ENCODE data around the gene PKMYT1.
A peak's percentile ranks its signal among the peaks of the same experiment; 100 is the strongest.

The PKMYT1 gene

GRCh38 chr16:2980227-2981176 is at the start of gene PKMYT1:
TSS of gene PKMYT1 (minus strand) at chr16:2980446. CDS start at chr16:2979657, 789 bp downstream.
- no peak for DNase-seq (ENCODE audit: low read depth)

- no peak for DNase-seq (ENCODE audit: low read depth)
These were observed 49.4 kb upstream of the PKMYT1 start for GRCh38 chr16:3029491-3030221.

GRCh38 chr16:3028716-3029319 is 48.6 kb upstream of the PKMYT1 start:
- DNase-seq (ENCODE audit: low read depth): no peak

DNA sequence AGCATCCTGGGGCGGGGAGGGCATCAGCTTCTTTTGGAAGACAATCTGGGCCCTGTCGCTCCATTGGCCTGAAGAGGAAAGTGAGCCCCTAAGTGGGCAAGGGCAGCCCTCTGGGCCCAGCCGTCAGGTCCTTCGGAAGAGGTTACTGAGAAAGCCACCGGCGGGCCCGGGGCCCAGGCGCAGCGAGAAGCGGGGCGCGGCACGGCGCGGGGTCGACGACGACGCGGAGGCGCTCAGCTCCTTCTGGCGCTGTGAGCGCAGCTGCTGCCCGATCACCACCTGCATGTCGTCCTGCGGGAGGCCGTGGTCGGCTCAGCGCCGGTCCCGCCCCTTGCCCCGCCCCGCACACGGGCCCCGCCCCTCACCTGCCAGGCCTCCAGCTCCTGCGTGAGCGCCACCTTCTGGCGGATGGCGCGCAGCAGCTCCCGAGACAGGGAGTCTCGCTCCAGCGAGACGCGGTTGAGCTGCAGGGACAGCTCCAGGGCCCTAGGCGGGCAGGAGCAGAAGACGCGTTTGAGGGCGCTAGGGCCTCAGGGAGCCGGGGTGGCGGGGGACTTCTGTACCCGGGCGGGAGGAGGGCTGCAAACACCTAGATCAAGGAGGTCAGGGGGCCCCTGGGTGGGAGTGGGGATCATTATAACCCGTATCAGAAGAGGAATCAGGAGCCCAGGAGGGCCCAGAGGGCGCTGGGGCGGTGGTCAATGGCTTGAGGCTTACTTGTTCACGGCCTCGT is 47.9 kb upstream of the PKMYT1 start:
- peak; percentile 17 for DNase-seq (ENCODE audit: low read depth)

DNA sequence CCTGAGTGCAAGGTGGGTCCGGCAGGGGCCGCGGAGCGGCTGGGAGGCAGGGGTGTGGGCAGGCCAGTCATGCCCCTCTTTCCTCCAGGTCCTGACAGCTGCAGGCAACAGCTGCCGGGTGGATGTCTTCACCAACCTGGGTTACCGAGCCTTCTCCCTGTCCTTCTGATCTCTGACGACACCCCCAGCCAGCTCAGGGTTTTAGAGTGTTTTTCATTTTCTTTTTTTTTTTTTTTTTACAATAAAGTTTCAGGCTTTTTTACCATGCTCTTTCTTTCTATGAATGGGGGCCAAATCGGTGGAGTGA is 47.2 kb upstream of the PKMYT1 start:
- no peak for DNase-seq (ENCODE audit: low read depth)

GRCh38 chr16:3026609-3027488 is 46.6 kb upstream of the PKMYT1 start:
- no peak for DNase-seq (ENCODE audit: low read depth)

DNA sequence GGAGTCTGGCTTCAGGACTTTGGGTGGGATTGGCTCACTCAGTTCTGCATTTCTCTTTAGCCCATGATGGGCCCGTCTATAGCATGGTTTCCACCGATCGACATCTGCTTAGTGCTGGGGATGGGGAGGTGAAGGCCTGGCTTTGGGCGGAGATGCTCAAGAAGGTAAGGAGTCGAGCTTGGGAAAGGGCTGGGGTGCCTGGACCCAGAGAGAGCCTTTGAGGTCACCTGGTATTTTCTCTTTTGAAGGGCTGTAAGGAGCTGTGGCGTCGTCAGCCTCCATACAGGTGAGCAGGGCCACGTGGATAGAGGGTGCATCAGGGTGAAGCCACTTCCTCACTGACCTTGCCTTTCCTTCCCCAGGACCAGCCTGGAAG is 45.7 kb upstream of the PKMYT1 start:
- DNase-seq (ENCODE audit: low read depth): no peak

- no peak for DNase-seq (ENCODE audit: low read depth)
These were observed 45.1 kb upstream of the PKMYT1 start for GRCh38 chr16:3025032-3026002.

GRCh38 chr16:3023669-3024478 is 43.6 kb upstream of the PKMYT1 start, which contains the start of the genes HCFC1R1 and THOC6:
TSS of gene HCFC1R1 (minus strand) at chr16:3023942. CDS start at chr16:3023941, 1 bp downstream.
TSS of gene THOC6 (plus strand) at chr16:3024035. CDS start at chr16:3024327, 292 bp downstream.
- peak; percentile 94 for DNase-seq (ENCODE audit: low read depth)

- DNase-seq (ENCODE audit: low read depth): no peak
These were observed 43.1 kb upstream of the PKMYT1 start for GRCh38 chr16:3023415-3023668.

DNA sequence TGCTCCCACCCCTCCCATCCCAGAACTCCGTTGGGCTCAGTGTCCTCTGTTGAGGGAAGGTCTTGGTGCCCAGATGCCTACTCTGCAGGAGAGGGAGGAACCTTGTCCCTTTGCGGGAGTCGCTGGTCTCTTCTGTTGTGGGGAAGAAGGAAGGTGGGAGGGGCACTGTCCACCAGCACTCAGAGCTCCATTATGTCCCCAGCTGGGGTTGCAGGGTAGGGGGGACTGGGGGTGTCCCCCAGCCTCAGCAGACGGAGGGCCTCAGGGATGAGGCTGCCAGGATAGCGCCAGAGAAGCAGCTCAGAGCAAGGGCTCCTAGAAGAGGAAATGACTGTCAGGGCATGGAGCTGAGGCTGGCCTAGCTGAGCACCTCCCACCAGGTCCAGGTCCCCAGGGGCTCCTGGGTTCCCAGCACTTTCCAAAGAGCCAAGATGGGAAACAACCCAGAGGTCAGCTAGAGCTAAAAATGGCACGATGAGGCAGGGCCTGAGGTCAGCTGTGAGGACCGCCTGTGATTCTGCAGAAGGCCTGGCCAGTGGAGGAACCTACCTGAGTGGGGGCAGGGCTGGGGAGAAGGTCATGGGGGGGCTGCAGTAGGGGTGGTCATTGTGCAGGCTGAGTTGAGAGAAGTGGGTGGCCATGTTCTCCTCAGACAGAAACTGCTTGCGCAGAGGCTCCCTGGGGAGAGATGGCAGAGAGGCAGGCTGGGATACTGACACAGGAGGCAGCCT is 42.6 kb upstream of the PKMYT1 start:
- DNase-seq (ENCODE audit: low read depth): no peak

DNA sequence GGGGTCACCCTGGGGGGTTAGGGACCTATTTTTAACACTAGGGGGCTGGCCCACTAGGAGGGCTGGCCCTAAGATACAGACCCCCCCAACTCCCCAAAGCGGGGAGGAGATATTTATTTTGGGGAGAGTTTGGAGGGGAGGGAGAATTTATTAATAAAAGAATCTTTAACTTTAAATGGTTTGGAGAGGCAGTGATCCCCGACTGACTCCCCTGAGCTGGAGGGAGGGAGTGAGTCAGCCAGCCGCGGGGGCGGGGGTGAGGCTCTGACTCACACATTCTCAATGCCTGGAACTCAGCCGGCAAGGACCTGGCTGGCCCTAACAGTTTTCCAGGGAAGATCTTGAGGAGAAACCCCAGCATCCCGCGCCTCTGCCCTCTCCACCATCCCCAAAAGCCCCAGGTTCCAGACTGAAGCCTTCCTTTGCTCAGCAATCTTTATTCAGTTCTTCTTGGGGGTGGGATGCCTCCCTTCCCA is 42.0 kb upstream of the PKMYT1 start:
- peak; percentile 86 for DNase-seq (ENCODE audit: low read depth)

- peak; percentile 73 for DNase-seq (ENCODE audit: low read depth)
These were observed 41.4 kb upstream of the PKMYT1 start for GRCh38 chr16:3021449-3022207.

GRCh38 chr16:3020604-3021448 is 40.6 kb upstream of the PKMYT1 start:
- peak; percentile 59 for DNase-seq (ENCODE audit: low read depth)

DNA sequence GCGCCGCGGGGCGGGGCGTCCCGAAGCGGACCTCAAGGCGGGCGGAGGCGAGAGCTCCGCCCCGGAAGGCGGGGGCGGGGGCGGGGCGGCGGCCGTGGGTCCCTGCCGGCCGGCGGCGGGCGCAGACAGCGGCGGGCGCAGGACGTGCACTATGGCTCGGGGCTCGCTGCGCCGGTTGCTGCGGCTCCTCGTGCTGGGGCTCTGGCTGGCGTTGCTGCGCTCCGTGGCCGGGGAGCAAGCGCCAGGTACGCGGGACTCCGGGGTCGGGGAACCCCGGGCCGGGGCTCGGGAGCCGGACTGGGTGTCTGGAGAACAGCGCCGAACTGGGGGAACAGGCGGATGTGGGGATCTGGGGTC is 40.0 kb upstream of the PKMYT1 start, which contains the start of gene TNFRSF12A:
Gene TNFRSF12A (plus strand): TSS at position 122 of the 357 bp plus-strand sequence. CDS start 30 bp downstream, at position 152.
- DNase-seq (ENCODE audit: low read depth): peak; percentile 14

DNA sequence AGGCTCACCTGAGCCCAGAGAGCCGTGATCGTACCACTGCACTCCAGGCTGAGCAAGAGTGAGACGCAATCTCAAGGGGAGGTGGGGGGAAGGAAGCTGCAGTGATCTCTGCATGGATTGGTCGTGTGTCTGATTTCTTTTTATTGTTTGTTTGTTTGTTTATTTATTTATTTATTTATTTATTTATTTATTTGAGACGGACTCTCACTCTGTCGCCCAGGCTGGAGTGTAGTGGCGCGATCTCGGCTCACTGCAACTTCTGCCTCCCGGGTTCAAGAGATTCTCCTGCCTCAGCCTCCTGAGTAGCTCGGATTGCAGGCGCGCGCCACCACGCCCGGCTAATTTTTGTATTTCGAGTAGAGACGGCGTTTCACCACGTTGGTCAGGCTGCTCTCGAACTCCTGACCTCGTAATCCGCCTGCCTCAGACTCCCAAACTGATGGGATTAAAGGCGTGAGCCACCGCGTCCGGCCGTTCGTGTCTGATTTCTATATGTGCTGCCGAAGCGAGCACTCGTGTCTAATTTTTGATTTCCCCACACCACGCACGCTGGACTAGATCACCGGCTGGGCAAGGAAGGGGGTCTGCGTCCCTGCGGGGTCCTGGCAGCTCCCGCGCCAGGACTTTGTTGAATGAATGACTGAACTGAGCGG is 39.5 kb upstream of the PKMYT1 start:
- DNase-seq (ENCODE audit: low read depth): no peak
